ENCODE data around the gene RPUSD1.
A peak's percentile ranks its signal among the peaks of the same experiment; 100 is the strongest.

Gene RPUSD1

GRCh38 chr16:761625-762513, 26.3 kb downstream of the RPUSD1 start (continued):
- TF ChIP-seq TSHZ2 (CRISPR knock-in tag; IDR thresholded peaks at IDR 0.05), result no peak
- TF ChIP-seq ARNTL (CRISPR knock-in tag; IDR thresholded peaks at IDR 0.05; ENCODE audit: borderline replicate concordance, low read depth), result no peak
- TF ChIP-seq ZFP30 (CRISPR knock-in tag; IDR thresholded peaks at IDR 0.05), result no peak
- TF ChIP-seq CSDC2 (CRISPR knock-in tag; IDR thresholded peaks at IDR 0.05), result no peak
- no peak for TF ChIP-seq ZNF565 (CRISPR knock-in tag; conservative IDR thresholded peaks at IDR 0.05; ENCODE audit: low read depth)
- TF ChIP-seq ZNF70 (CRISPR knock-in tag; IDR thresholded peaks at IDR 0.05), result no peak

GRCh38 chr16:760545-761343, 27.4 kb downstream of the RPUSD1 start, which contains the start of gene MSLN:
Gene MSLN (plus strand): TSS chr16:760734. CDS start chr16:762681, 1,947 bp downstream.
- peak; percentile 11; the same call in 1 of the 3 replicates for ATAC-seq

More at GRCh38 chr16:760545-761343, 27.4 kb downstream of the RPUSD1 start, which contains the start of gene MSLN:
- TF ChIP-seq ARNTL (CRISPR knock-in tag; IDR thresholded peaks at IDR 0.05; ENCODE audit: borderline replicate concordance, low read depth), result no peak
- no peak for TF ChIP-seq OSR1 (CRISPR knock-in tag; IDR thresholded peaks at IDR 0.05)
- TF ChIP-seq PATZ1 (CRISPR knock-in tag; IDR thresholded peaks at IDR 0.05; ENCODE audit: borderline replicate concordance), result no peak
- TF ChIP-seq ZNF565 (CRISPR knock-in tag; conservative IDR thresholded peaks at IDR 0.05; ENCODE audit: low read depth), result no peak
- TF ChIP-seq ZFP3 (CRISPR knock-in tag; IDR thresholded peaks at IDR 0.05), result no peak
- TF ChIP-seq ZFP30 (CRISPR knock-in tag; IDR thresholded peaks at IDR 0.05), result no peak
- no peak for TF ChIP-seq TSHZ2 (CRISPR knock-in tag; IDR thresholded peaks at IDR 0.05)
- TF ChIP-seq RARB (CRISPR knock-in tag; IDR thresholded peaks at IDR 0.05), result no peak
- TF ChIP-seq TOX (CRISPR knock-in tag; IDR thresholded peaks at IDR 0.05; ENCODE audit: borderline replicate concordance), result no peak
- TF ChIP-seq SNAI2 (CRISPR knock-in tag; IDR thresholded peaks at IDR 0.05), result no peak
- TF ChIP-seq GLIS3 (CRISPR knock-in tag; IDR thresholded peaks at IDR 0.05), result no peak
- no peak for TF ChIP-seq PPARA (CRISPR knock-in tag; IDR thresholded peaks at IDR 0.05; ENCODE audit: borderline replicate concordance)
- no peak for TF ChIP-seq TCF4 (CRISPR knock-in tag; IDR thresholded peaks at IDR 0.05; ENCODE audit: borderline replicate concordance)
- no peak for TF ChIP-seq POU6F1 (CRISPR knock-in tag; IDR thresholded peaks at IDR 0.05; ENCODE audit: borderline replicate concordance, low read depth)
- TF ChIP-seq ISL1 (CRISPR knock-in tag; IDR thresholded peaks at IDR 0.05), result no peak
- TF ChIP-seq ESRRG (CRISPR knock-in tag; IDR thresholded peaks at IDR 0.05), result no peak
- no peak for TF ChIP-seq CSRNP3 (CRISPR knock-in tag; IDR thresholded peaks at IDR 0.05)

Data from SK-N-SH treated with all-trans-retinoic acid at 6 μM for 48 hours (cell line).